Suprapubic skin (tissue), 4 donors: ENCODE results near the gene MGAT5. TPM values are rescaled to one million over a fixed set of nuclear protein-coding genes. Genes with fewer than 3 reads are reported as not detected.

Source experiments
- DNase-seq, 2 donors: peaks; one replicate each; pipeline ENCODE4 v3.0.0-alpha.2; 2019; ENCODE audit warnings: low spot score in 2 of 2
- H3K27ac ChIP-seq: fragments of 200-600 bp; sonication (generic); one replicate; pipeline ENCODE4 v1.5.1; 2019
- H3K27me3 ChIP-seq: fragments of 200-600 bp; sonication (generic); one replicate; pipeline ENCODE4 v1.5.1; 2019
- H3K36me3 ChIP-seq: fragments of 200-600 bp; sonication (generic); one replicate; pipeline ENCODE4 v1.5.1; 2019
- H3K4me1 ChIP-seq: fragments of 200-600 bp; sonication (generic); one replicate; pipeline ENCODE4 v1.5.1; 2019
- H3K4me3 ChIP-seq: fragments of 200-600 bp; sonication (generic); one replicate; pipeline ENCODE4 v1.5.1; 2019; ENCODE audit warnings: mild to moderate bottlenecking
- H3K9me3 ChIP-seq: fragments of 200-600 bp; sonication (generic); one replicate; pipeline ENCODE4 v1.5.1; 2019
- EP300 ChIP-seq: sonication (generic); formaldehyde crosslinking; IDR thresholded peaks from one replicate; pipeline ENCODE4 v1.6.1; 2017; ENCODE audit warnings: antibody characterized with exemption
- POLR2A ChIP-seq, 2 donors: fragments of 450-650 bp; IDR thresholded peaks; one replicate each; pipeline ENCODE4 v1.6.1; 2017; ENCODE audit warnings: antibody characterized with exemption in 2 of 2, mild to moderate bottlenecking in 2 of 2, moderate library complexity in 2 of 2
- POLR2AphosphoS5 ChIP-seq, 3 donors: sonication (generic); formaldehyde crosslinking; IDR thresholded peaks; one replicate each; pipeline ENCODE4 v1.6.1; 2017; ENCODE audit warnings: antibody characterized with exemption in 3 of 3
- WGBS: methylation state at CpG from one replicate; pipeline ENCODE4 v1.1.5; 2018; 5-methylcytosine and 5-hydroxymethylcytosine counted together
- total RNA-seq, 4 donors: library from RNA; depleted of rRNA; stranded (reverse); fragments of >200 nt; gene quantifications; one replicate each; pipeline ENCODE4 v1.1.0, GENCODE V29; 2016
- TF ChIP-seq, protein P1 (sequence below), 2 donors: fragments of 200-600 bp in 1 of 2; fragments of 450-650 bp in 1 of 2; sonication (generic) in 1 of 2; IDR thresholded peaks; one replicate each; pipeline ENCODE4 v1.5.1; 2016 to 2019; ENCODE audit warnings: antibody characterized with exemption in 2 of 2, mild to moderate bottlenecking in 1 of 2, moderate library complexity in 1 of 2

MGAT5 gene
- total RNA-seq, 4 donors from 2014 or later = 16.9 to 42.1 (median 32.9) TPM

DNA sequence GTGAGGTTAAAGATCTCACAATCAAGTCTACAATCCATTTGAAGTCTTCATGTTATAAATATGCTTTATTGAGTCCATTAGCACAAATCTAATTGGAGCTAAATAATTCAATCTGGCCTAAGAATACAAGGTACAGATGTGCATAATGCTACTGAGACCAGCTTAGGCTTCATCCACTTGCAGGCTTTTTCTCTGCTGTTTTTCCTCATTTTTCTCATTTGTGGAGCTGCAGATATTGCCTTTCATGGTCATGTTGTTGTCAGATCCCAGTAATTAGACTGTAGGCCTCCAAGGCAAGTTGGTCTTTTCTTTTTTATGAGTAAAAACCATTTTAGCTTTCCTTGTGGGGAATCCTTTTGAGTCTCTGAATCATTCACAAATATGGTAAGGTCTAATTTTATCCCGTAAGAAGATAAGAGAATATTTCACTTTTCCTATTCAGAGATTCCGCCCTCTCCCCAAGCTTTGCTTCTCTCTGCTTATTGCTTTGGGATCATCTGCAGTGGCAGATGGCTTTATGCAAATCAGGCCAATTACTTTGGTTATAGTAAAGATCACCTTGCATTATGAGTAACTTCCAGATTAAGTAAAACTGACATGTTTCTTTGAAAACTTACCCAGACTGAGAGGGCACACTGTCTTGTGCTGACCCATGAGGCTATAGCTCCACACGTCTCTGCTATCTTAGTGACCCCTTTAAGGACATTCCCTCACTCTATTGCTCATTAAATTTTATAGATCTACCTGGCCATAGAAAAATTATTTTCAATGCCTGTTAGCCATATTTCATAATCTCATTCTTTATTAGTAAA lies 80.9 kb downstream of the MGAT5 start:
- H3K4me1 ChIP-seq = peaks cover 6% of the 10 kb centered on the region
- no peaks in the 10 kb centered on the region for H3K27me3 ChIP-seq
- TF ChIP-seq EP300 = no peak
- no peak for TF ChIP-seq POLR2A (IDR thresholded peaks at IDR 0.05)
- TF ChIP-seq, protein P1, sequence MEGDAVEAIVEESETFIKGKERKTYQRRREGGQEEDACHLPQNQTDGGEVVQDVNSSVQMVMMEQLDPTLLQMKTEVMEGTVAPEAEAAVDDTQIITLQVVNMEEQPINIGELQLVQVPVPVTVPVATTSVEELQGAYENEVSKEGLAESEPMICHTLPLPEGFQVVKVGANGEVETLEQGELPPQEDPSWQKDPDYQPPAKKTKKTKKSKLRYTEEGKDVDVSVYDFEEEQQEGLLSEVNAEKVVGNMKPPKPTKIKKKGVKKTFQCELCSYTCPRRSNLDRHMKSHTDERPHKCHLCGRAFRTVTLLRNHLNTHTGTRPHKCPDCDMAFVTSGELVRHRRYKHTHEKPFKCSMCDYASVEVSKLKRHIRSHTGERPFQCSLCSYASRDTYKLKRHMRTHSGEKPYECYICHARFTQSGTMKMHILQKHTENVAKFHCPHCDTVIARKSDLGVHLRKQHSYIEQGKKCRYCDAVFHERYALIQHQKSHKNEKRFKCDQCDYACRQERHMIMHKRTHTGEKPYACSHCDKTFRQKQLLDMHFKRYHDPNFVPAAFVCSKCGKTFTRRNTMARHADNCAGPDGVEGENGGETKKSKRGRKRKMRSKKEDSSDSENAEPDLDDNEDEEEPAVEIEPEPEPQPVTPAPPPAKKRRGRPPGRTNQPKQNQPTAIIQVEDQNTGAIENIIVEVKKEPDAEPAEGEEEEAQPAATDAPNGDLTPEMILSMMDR (IDR thresholded peaks at IDR 0.05) = no peak
- no peak for TF ChIP-seq POLR2AphosphoS5 (IDR thresholded peaks at IDR 0.05)
- 65% methylated on average over 3 of the region's 3 CpGs for WGBS
- DNase-seq = no peak
- H3K9me3 ChIP-seq = no peaks in the 10 kb centered on the region
- H3K36me3 ChIP-seq = no peaks in the 10 kb centered on the region
- no peak overlapping the region for H3K27ac ChIP-seq
- no peak overlapping the region for H3K4me3 ChIP-seq

DNA sequence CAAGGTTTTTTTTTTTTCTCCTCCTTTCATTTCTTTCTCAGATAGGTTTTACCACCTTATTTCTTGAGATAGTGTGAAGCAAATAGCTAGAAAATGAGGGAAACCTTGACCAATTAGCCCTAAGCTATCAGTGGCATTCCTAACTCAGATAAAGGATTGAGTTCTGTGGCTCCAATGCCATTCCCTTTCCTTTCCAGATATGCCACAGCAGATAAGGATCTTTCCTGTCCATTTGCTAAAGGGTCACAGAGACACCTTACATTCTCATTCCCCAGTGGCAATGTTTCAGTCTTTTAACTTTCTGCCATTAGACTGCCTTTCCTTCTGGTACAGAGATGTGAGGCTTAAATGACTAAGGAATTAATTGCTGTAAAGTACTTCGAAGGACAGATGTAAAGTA lies 81.7 kb downstream of the MGAT5 start:
- no peak overlapping the region for H3K27ac ChIP-seq
- 81% methylated on average over 1 of the region's 1 CpG for WGBS
- no peaks in the 10 kb centered on the region for H3K27me3 ChIP-seq
- no peak for TF ChIP-seq EP300
- H3K4me1 ChIP-seq = peaks cover 6% of the 10 kb centered on the region
- H3K36me3 ChIP-seq = no peaks in the 10 kb centered on the region
- H3K4me3 ChIP-seq = no peak overlapping the region
- no peaks in the 10 kb centered on the region for H3K9me3 ChIP-seq
- DNase-seq = no peak

DNA sequence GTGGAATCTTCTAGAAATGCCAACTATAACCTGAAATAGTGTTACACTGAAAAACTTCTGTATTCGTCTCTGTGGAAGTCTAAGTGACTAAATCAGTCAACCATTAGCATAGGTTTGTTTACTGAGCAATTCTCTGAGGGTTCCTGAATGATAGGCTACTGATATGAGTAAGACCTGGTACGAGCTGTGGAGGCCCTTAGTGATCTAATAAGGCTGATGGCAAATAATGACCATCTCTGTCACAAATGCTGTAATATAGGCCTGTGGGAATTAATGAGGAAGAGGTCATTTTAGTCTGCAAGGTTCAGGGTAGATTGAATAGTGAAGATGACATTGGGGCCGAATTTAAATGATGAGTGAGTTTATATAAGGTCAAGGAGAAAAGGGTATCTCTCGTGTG lies 82.5 kb downstream of the MGAT5 start:
- Histone ChIP-seq H3K27ac (no peak overlapping the region), H3K4me3 (no peak overlapping the region), H3K27me3 (no peaks in the 10 kb centered on the region), H3K36me3 (no peaks in the 10 kb centered on the region), H3K4me1 (peaks cover 6% of the 10 kb centered on the region), H3K9me3 (no peaks in the 10 kb centered on the region)
- DNase-seq = no peak
- TF ChIP-seq POLR2AphosphoS5 (IDR thresholded peaks at IDR 0.05) = no peak
- no peak for TF ChIP-seq POLR2A (IDR thresholded peaks at IDR 0.05)
- TF ChIP-seq EP300 = no peak
- TF ChIP-seq, protein P1 (IDR thresholded peaks at IDR 0.05) = no peak
- WGBS = 70% methylated on average over 4 of the region's 4 CpGs

DNA sequence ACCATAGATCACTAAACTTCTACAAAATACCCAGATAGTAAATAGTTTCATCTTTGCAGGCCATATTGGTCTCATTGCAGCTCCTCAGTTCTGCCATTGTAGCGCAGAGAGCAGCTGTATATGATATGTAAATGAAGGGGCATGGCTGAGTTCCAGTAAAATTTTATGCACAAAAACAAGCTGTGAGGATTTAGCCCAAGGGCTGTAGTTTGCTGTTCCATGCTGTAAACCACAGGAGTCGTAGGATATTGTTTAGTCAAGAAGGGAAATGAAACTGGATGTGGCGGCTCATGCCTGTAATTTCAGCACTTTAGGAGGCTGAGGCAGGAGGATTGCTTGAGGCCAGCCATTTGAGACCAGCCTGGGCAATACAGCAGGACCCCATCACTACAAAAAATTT lies 83.0 kb downstream of the MGAT5 start:
- 91% methylated on average over 3 of the region's 3 CpGs for WGBS
- Histone ChIP-seq H3K27me3 (no peaks in the 10 kb centered on the region), H3K4me3 (no peak overlapping the region), H3K27ac (no peak overlapping the region), H3K9me3 (no peaks in the 10 kb centered on the region), H3K36me3 (peaks cover 2% of the 10 kb centered on the region), H3K4me1 (peaks cover 6% of the 10 kb centered on the region)
- no peak for DNase-seq
- TF ChIP-seq, protein P1 (IDR thresholded peaks at IDR 0.05) = no peak
- TF ChIP-seq POLR2AphosphoS5 (IDR thresholded peaks at IDR 0.05) (no peak), POLR2A (IDR thresholded peaks at IDR 0.05) (no peak), EP300 (no peak)

DNA sequence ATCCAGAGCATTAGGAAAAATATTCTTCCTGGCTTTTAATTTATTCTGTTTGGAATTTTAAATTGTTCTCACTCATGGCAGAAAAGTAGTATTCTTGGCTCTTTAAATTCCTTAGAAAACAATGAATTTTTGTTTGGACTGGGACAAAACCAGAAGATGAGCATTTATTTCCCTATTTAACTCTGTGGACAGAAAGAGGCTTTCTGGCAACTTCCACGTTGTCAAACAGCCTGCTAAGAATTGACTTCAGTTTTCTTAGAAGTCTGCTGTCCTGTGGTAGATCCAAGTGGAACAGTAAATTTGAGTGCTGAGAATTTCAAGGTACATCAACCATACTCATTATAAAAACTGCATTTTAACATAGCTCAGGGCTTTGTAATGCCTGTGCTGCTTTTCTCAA lies 83.8 kb downstream of the MGAT5 start:
- WGBS = 28% methylated on average over 1 of the region's 1 CpG
- Histone ChIP-seq H3K27ac (no peak overlapping the region), H3K9me3 (no peaks in the 10 kb centered on the region), H3K4me1 (peaks cover 6% of the 10 kb centered on the region), H3K36me3 (peaks cover 5% of the 10 kb centered on the region), H3K4me3 (no peak overlapping the region), H3K27me3 (no peaks in the 10 kb centered on the region)
- no peak for DNase-seq
- TF ChIP-seq POLR2AphosphoS5 (IDR thresholded peaks at IDR 0.05) (no peak), EP300 (no peak), POLR2A (IDR thresholded peaks at IDR 0.05) (no peak)
- TF ChIP-seq, protein P1 (IDR thresholded peaks at IDR 0.05) = no peak
